Lower leg skin (tissue), 3 donors: ENCODE results near the gene ZBTB16.

ENCODE experiments used
- CTCF ChIP-seq, 3 donors: fragments of 450-650 bp; IDR thresholded peaks; one replicate each; pipeline ENCODE4 v1.5.1; 2016; ENCODE audit warnings: antibody characterized with exemption in 3 of 3, mild to moderate bottlenecking in 3 of 3, moderate library complexity in 2 of 3
- POLR2A ChIP-seq, 2 donors: fragments of 450-650 bp; IDR thresholded peaks; one replicate each; pipeline ENCODE4 v1.6.1; 2016 to 2017; ENCODE audit warnings: antibody characterized with exemption in 2 of 2, mild to moderate bottlenecking in 1 of 2, moderate library complexity in 1 of 2

GRCh38 chr11:114193730-114194679, 134.5 kb downstream of the ZBTB16 start:
- TF ChIP-seq CTCF (IDR thresholded peaks at IDR 0.05): no peak
- TF ChIP-seq POLR2A (IDR thresholded peaks at IDR 0.05): no peak
